GM12892 (cell line): ENCODE measurements around the gene PEPD.

ENCODE experiments used
- POLR2A ChIP-seq: IDR thresholded peaks from 2 replicates; pipeline ENCODE4 v1.6.1; 2011; ENCODE audit warnings: low read depth, low read length, control low read depth
- POLR2AphosphoS5 ChIP-seq: IDR thresholded peaks from 2 replicates; pipeline ENCODE4 v1.6.1; 2011; ENCODE audit warnings: low read depth, low read length, control low read depth

- no peak for TF ChIP-seq POLR2AphosphoS5
- TF ChIP-seq POLR2A, result no peak
Measured at GRCh38 chr19:33512580-33513137, 8.9 kb downstream of the PEPD start.
